ENCODE measurements around the gene VGLL2.

Gene VGLL2

GRCh38 chr6:117307655-117308054 lies 42.3 kb downstream of the VGLL2 start:
- no peaks in the 10 kb centered on the region for H3F3A ChIP-seq (ENCODE audit: insufficient read depth)
- no peak overlapping the region for H3K4me3 ChIP-seq (ENCODE audit: insufficient read depth, low read length, poor library complexity, severe bottlenecking)
- no peaks in the 10 kb centered on the region for H4K20me1 ChIP-seq (ENCODE audit: low read depth, low read length)
- no peak overlapping the region for H2AFZ ChIP-seq (ENCODE audit: low read depth, low read length, severe bottlenecking)
- H3K4me2 ChIP-seq (ENCODE audit: low read depth, low read length, poor library complexity, severe bottlenecking) = no peak overlapping the region
- no peak overlapping the region for H3K27ac ChIP-seq (ENCODE audit: low read depth, low read length)
- H3K9me3 ChIP-seq (ENCODE audit: insufficient read depth, low read length) = no peaks in the 10 kb centered on the region
- TF ChIP-seq CTCF (IDR thresholded peaks at IDR 0.05; ENCODE audit: insufficient read depth, low read length, poor library complexity, severe bottlenecking) (no peak), EZH2phosphoT487 (conservative IDR thresholded peaks at IDR 0.05; ENCODE audit: low read length) (no peak)
- H3K79me2 ChIP-seq (ENCODE audit: insufficient read depth, low read length) = no peaks in the 10 kb centered on the region
- no peaks in the 10 kb centered on the region for H3K27me3 ChIP-seq (ENCODE audit: low read length)
- H3K36me3 ChIP-seq (ENCODE audit: low read length) = no peaks in the 10 kb centered on the region
- no peak overlapping the region for H3K9ac ChIP-seq (ENCODE audit: low read length)
- H3K9me2 ChIP-seq (replicated peaks; ENCODE audit: insufficient read depth, low read length) = no peaks in the 10 kb centered on the region

- Histone ChIP-seq H3K9ac (ENCODE audit: low read length) (no peak overlapping the region), H3K4me3 (ENCODE audit: insufficient read depth, low read length, poor library complexity, severe bottlenecking) (no peak overlapping the region), H3F3A (ENCODE audit: insufficient read depth) (no peaks in the 10 kb centered on the region), H3K36me3 (ENCODE audit: low read length) (no peaks in the 10 kb centered on the region), H3K79me2 (ENCODE audit: insufficient read depth, low read length) (no peaks in the 10 kb centered on the region), H3K9me2 (replicated peaks; ENCODE audit: insufficient read depth, low read length) (no peaks in the 10 kb centered on the region), H3K4me2 (ENCODE audit: low read depth, low read length, poor library complexity, severe bottlenecking) (no peak overlapping the region), H2AFZ (ENCODE audit: low read depth, low read length, severe bottlenecking) (no peak overlapping the region), H3K9me3 (ENCODE audit: insufficient read depth, low read length) (no peaks in the 10 kb centered on the region), H3K27me3 (ENCODE audit: low read length) (no peaks in the 10 kb centered on the region), H4K20me1 (ENCODE audit: low read depth, low read length) (no peaks in the 10 kb centered on the region), H3K27ac (ENCODE audit: low read depth, low read length) (no peak overlapping the region)
- no peak for TF ChIP-seq EZH2phosphoT487 (conservative IDR thresholded peaks at IDR 0.05; ENCODE audit: low read length)
- no peak for TF ChIP-seq CTCF (IDR thresholded peaks at IDR 0.05; ENCODE audit: insufficient read depth, low read length, poor library complexity, severe bottlenecking)
Measured at GRCh38 chr6:117309069-117309468, 43.7 kb downstream of the VGLL2 start.

- Histone ChIP-seq H3F3A (ENCODE audit: insufficient read depth) (no peaks in the 10 kb centered on the region), H3K9me2 (replicated peaks; ENCODE audit: insufficient read depth, low read length) (no peaks in the 10 kb centered on the region), H3K36me3 (ENCODE audit: low read length) (no peaks in the 10 kb centered on the region), H3K9me3 (ENCODE audit: insufficient read depth, low read length) (no peaks in the 10 kb centered on the region), H3K4me3 (ENCODE audit: insufficient read depth, low read length, poor library complexity, severe bottlenecking) (no peak overlapping the region), H3K4me2 (ENCODE audit: low read depth, low read length, poor library complexity, severe bottlenecking) (no peak overlapping the region), H3K27ac (ENCODE audit: low read depth, low read length) (no peak overlapping the region), H3K27me3 (ENCODE audit: low read length) (no peaks in the 10 kb centered on the region), H2AFZ (ENCODE audit: low read depth, low read length, severe bottlenecking) (no peak overlapping the region), H3K9ac (ENCODE audit: low read length) (no peak overlapping the region), H4K20me1 (ENCODE audit: low read depth, low read length) (no peaks in the 10 kb centered on the region), H3K79me2 (ENCODE audit: insufficient read depth, low read length) (no peaks in the 10 kb centered on the region)
- TF ChIP-seq CTCF (IDR thresholded peaks at IDR 0.05; ENCODE audit: insufficient read depth, low read length, poor library complexity, severe bottlenecking) (no peak), EZH2phosphoT487 (conservative IDR thresholded peaks at IDR 0.05; ENCODE audit: low read length) (no peak)
Measured at GRCh38 chr6:117309611-117310010, 44.3 kb downstream of the VGLL2 start.
